ENCODE data around the gene ARID1B. TPM values are rescaled to one million over a fixed set of nuclear protein-coding genes. Genes with fewer than 3 reads are reported as not detected.

Gene ARID1B
- total and polyA plus RNA-seq, 9 of the 15 experiments (the other 6 are each of a cell fraction or from before 2014, with no cell fraction given), result 12.5 to 50.5 (median 25.8) TPM

- BruUV-seq (replicated peaks), result no TSS peak
- Histone ChIP-seq H2AFZ (ENCODE audit: low read depth, low read length) (no peak overlapping the region), H3K4me3 (no peak overlapping the region), H3K27ac (ENCODE audit: extremely low read depth, low read depth, low read length) (no peak overlapping the region), H3K4me1 (replicated peaks in 1 of 2; ENCODE audit: control insufficient read depth in 2 of 2, insufficient read depth in 2 of 2, low read length in 2 of 2) (peaks cover 3 to 9% of the 10 kb centered on the region in 2 experiments; a peak in 2 of 5 replicates), H3K9ac (ENCODE audit: insufficient read depth in 1 of 2, low read depth in 2 of 2, low read length in 2 of 2) (no peak overlapping the region), H4K20me1 (replicated peaks; ENCODE audit: control insufficient read depth, insufficient read depth, low read length) (peaks cover 13% of the 10 kb centered on the region; the same call in 1 of the 2 replicates), H3K36me3 (ENCODE audit: control insufficient read depth, insufficient read depth, low read length) (peaks cover 9% of the 10 kb centered on the region), H3K27me3 (ENCODE audit: control insufficient read depth in 2 of 2, insufficient read depth in 2 of 2, low read length in 2 of 2) (no peaks in the 10 kb centered on the region), H3K4me2 (ENCODE audit: insufficient read depth, low read length) (no peak overlapping the region), H3K9me1 (ENCODE audit: control insufficient read depth, insufficient read depth, low read length) (no peaks in the 10 kb centered on the region), H3K79me2 (ENCODE audit: control insufficient read depth, insufficient read depth, low read length) (peaks cover 32% of the 10 kb centered on the region), H3K9me3 (replicated peaks; ENCODE audit: control insufficient read depth, insufficient read depth, low read depth, low read length) (no peaks in the 10 kb centered on the region)
- 82% methylated on average over 8 of the region's 8 CpGs for WGBS (ENCODE audit: insufficient coverage, low coverage, missing lambda C conversion rate)
- FAIRE-seq (no peak), DNase-seq (ENCODE audit: extremely low read depth in 1 of 4, low spot score in 3 of 4) (no peak), ATAC-seq (peak; percentile 50)
- ChIA-PET POLR2A (no interaction called here), CTCF (ENCODE audit: low intra/inter-chr PET ratio) (no interaction called here)
- in situ Hi-C loops (cut with MboI), result no loop called here
- intact Hi-C loops (cut with micrococcal nuclease), result no loop called here
- TF ChIP-seq RBM34 (IDR thresholded peaks at IDR 0.05; ENCODE audit: borderline replicate concordance, insufficient read depth, low read length) (no peak), CREB5 (CRISPR knock-in tag; IDR thresholded peaks at IDR 0.05) (no peak), RAD21 (CRISPR knock-in tag; conservative IDR thresholded peaks at IDR 0.05 in 1 of 2, IDR thresholded peaks at IDR 0.05 in 1 of 2) (peak in 1 of 2 experiments; percentile 32; a peak in 1 of 4 replicates), CREM (IDR thresholded peaks at IDR 0.05; ENCODE audit: low read depth) (no peak), REST (IDR thresholded peaks at IDR 0.05; ENCODE audit: borderline replicate concordance) (peak; percentile 2; the same call in 1 of the 2 replicates), REST (CRISPR knock-in tag; IDR thresholded peaks at IDR 0.05; ENCODE audit: low read depth) (no peak), XRCC3 (IDR thresholded peaks at IDR 0.05) (no peak), CSDE1 (IDR thresholded peaks at IDR 0.05) (no peak), PREB (CRISPR knock-in tag; IDR thresholded peaks at IDR 0.05) (no peak), HDAC2 (IDR thresholded peaks at IDR 0.05) (no peak)
These were observed 122.5 kb downstream of the ARID1B start for GRCh38 chr6:156899532-156900135.
